BJ (cell line): ENCODE data around the gene LEMD2. TPM values are rescaled to one million over a fixed set of nuclear protein-coding genes. Genes with fewer than 3 reads are reported as not detected.

Source experiments
- CTCF ChIA-PET: fragments of 350-600 bp; formaldehyde crosslinking; extraction: SDS; loops from one replicate; lab custom pipeline; 2021; ENCODE audit warnings: antibody characterized with exemption, inconsistent platforms; lab: Yijun Ruan, JAX
- POLR2A ChIA-PET: fragments of 300-600 bp; sonication (Branson Sonifier 250); formaldehyde crosslinking; extraction: SDS; loops from one replicate; lab custom pipeline; 2021; ENCODE audit warnings: antibody characterized with exemption; lab: Charles Lee
- DNase-seq: peaks from one replicate; pipeline ENCODE4 v3.0.0-alpha.2; 2011; ENCODE audit warnings: low read depth
- H3K27me3 ChIP-seq: 2 replicates; pipeline ENCODE4 v1.6.0; 2011; ENCODE audit warnings: low read length; ENCODE audit not compliant: control insufficient read depth, insufficient read depth
- H3K36me3 ChIP-seq: 2 replicates; pipeline ENCODE4 v1.5.1; 2011; ENCODE audit warnings: low read length; ENCODE audit not compliant: control insufficient read depth, insufficient read depth
- H3K4me3 ChIP-seq: 2 replicates; pipeline ENCODE4 v1.5.1; 2011; ENCODE audit warnings: low read depth, mild to moderate bottlenecking, control low read depth, low read length
- CTCF ChIP-seq: IDR thresholded peaks from 2 replicates; pipeline ENCODE4 v1.5.1; 2011; ENCODE audit warnings: low read depth, mild to moderate bottlenecking, control low read depth, inconsistent platforms, low read length, moderate library complexity; ENCODE audit not compliant: insufficient read depth
- polyA plus RNA-seq: library from polyadenylated mRNA; depleted of rRNA; stranded (reverse); fragments of >200 nt; gene quantifications from 2 replicates; pipeline ENCODE4 v1.2.3, GENCODE V29; 2011

Gene LEMD2
- polyA plus RNA-seq, 1 experiment: 59.8 TPM

GRCh38 chr6:33757906-33758305 lies 31.0 kb downstream of the LEMD2 start:
- ChIA-PET POLR2A (no interaction called here), CTCF (interaction anchor here (0.7 to 24.3 kb wide), 7 partner anchors 7 to 396 kb away, joined by 3 to 567 read pairs (median 6); partner anchors contain the start of genes GRM4, IP6K3 and UQCC2)
- TF ChIP-seq CTCF: no peak

GRCh38 chr6:33757113-33757512 lies 31.8 kb downstream of the LEMD2 start:
- ChIA-PET POLR2A (no interaction called here), CTCF (interaction anchor here (1.4 to 24.3 kb wide), 5 partner anchors 6 to 397 kb away, joined by 3 to 567 read pairs (median 6); partner anchors contain the start of genes GRM4 and IP6K3)
- DNase-seq: no peak
- Histone ChIP-seq H3K4me3 (no peak overlapping the region), H3K27me3 (no peaks in the 10 kb centered on the region), H3K36me3 (no peaks in the 10 kb centered on the region)
- no peak for TF ChIP-seq CTCF

More at GRCh38 chr6:33757906-33758305, 31.0 kb downstream of the LEMD2 start:
- no peak overlapping the region for H3K4me3 ChIP-seq
- H3K27me3 ChIP-seq: no peaks in the 10 kb centered on the region
- no peak for DNase-seq
- no peaks in the 10 kb centered on the region for H3K36me3 ChIP-seq

- ChIA-PET POLR2A (no interaction called here), CTCF (interaction anchor here (1.0 to 24.3 kb wide), 4 partner anchors 5 to 389 kb away, joined by 3 to 567 read pairs (median 285); partner anchors contain the start of genes GRM4 and IP6K3)
- no peaks in the 10 kb centered on the region for H3K36me3 ChIP-seq
- H3K27me3 ChIP-seq: no peaks in the 10 kb centered on the region
- H3K4me3 ChIP-seq: no peak overlapping the region
- TF ChIP-seq CTCF: no peak
- no peak for DNase-seq
These were observed 32.5 kb downstream of the LEMD2 start for GRCh38 chr6:33756211-33756954.

GRCh38 chr6:33755070-33755869 lies 33.7 kb downstream of the LEMD2 start:
- H3K4me3 ChIP-seq: no peak overlapping the region
- no peaks in the 10 kb centered on the region for H3K36me3 ChIP-seq
- CTCF ChIA-PET: interaction anchor here (0.7 to 24.3 kb wide), 4 partner anchors 4 to 272 kb away, joined by 3 to 567 read pairs (median 285); partner anchors contain the start of gene IP6K3
- no peaks in the 10 kb centered on the region for H3K27me3 ChIP-seq
- POLR2A ChIA-PET: no interaction called here
- no peak for DNase-seq
- no peak for TF ChIP-seq CTCF

- ChIA-PET POLR2A (no interaction called here), CTCF (interaction anchor here (1.6 to 24.3 kb wide), 2 partner anchors 9 to 10 kb away, joined by 10 to 567 read pairs; no protein-coding TSS in a partner anchor)
- DNase-seq: no peak
These were observed 34.7 kb downstream of the LEMD2 start for GRCh38 chr6:33754222-33754621.

More at GRCh38 chr6:33754222-33754621, 34.7 kb downstream of the LEMD2 start:
- H3K4me3 ChIP-seq: no peak overlapping the region
- H3K36me3 ChIP-seq: no peaks in the 10 kb centered on the region
- no peaks in the 10 kb centered on the region for H3K27me3 ChIP-seq
- TF ChIP-seq CTCF: no peak
